HEK293T (cell line): Measurements from ENCODE around the gene RABL2A.
"Not testable (repeated sequence)": the region's sequence is repeated elsewhere in the genome, so short reads cannot be mapped to it uniquely, and the experiment has no call there.

Source experiments
- CTCF ChIA-PET: fragments of 350-600 bp; formaldehyde crosslinking; extraction: SDS; loops from one replicate; lab custom pipeline; 2021; ENCODE audit warnings: antibody characterized with exemption, inconsistent platforms; lab: Yijun Ruan, JAX
- POLR2A ChIA-PET: fragments of 350-600 bp; formaldehyde crosslinking; extraction: SDS; loops from one replicate; lab custom pipeline; 2020; ENCODE audit warnings: antibody characterized with exemption, inconsistent platforms; lab: Yijun Ruan, JAX
- DNase-seq: peaks from one replicate; pipeline ENCODE4 v3.0.0; 2012; ENCODE audit warnings: mixed read lengths; ENCODE audit errors: extremely low spot score
- FOXA1 ChIP-seq: fragments of 450-650 bp; IDR thresholded peaks from 2 replicates; pipeline ENCODE4 v1.6.1; 2016; ENCODE audit warnings: mild to moderate bottlenecking
- FOXM1 ChIP-seq: fragments of 450-650 bp; IDR thresholded peaks from 2 replicates; pipeline ENCODE4 v1.6.1; 2017; ENCODE audit warnings: mild to moderate bottlenecking, borderline replicate concordance
- HDGF ChIP-seq: fragments of 450-650 bp; IDR thresholded peaks from 2 replicates; pipeline ENCODE4 v1.6.1; 2017; ENCODE audit warnings: antibody characterized with exemption, borderline replicate concordance
- L3MBTL2 ChIP-seq: fragments of 450-650 bp; conservative IDR thresholded peaks from 2 replicates; pipeline ENCODE4 v1.6.1; 2016; ENCODE audit warnings: mild to moderate bottlenecking
- LEF1 ChIP-seq: fragments of 450-650 bp; IDR thresholded peaks from 2 replicates; pipeline ENCODE4 v1.6.1; 2017; ENCODE audit warnings: mild to moderate bottlenecking, borderline replicate concordance
- PKNOX1 ChIP-seq: fragments of 450-650 bp; IDR thresholded peaks from 2 replicates; pipeline ENCODE4 v1.6.1; 2016
- SP1 ChIP-seq: fragments of 450-650 bp; IDR thresholded peaks from 2 replicates; pipeline ENCODE4 v1.6.1; 2017
- TARDBP ChIP-seq: fragments of 450-650 bp; IDR thresholded peaks from 2 replicates; pipeline ENCODE4 v1.6.1; 2016
- ZNF384 ChIP-seq: fragments of 450-650 bp; IDR thresholded peaks from 2 replicates; pipeline ENCODE4 v1.6.1; 2016

Gene RABL2A

GRCh38 chr2:113652599-113652998, 25.5 kb downstream of the RABL2A start:
- POLR2A ChIA-PET, DNase-seq, CTCF ChIA-PET: not testable (repeated sequence)

- CTCF ChIA-PET: not testable (repeated sequence)
- POLR2A ChIA-PET: interaction anchor here (0.6 to 0.7 kb wide), 2 partner anchors 21 to 30 kb away, joined by 3 read pairs; no protein-coding TSS in a partner anchor
These were observed 29.1 kb downstream of the RABL2A start for GRCh38 chr2:113656031-113656624.

GRCh38 chr2:113657735-113658134, 30.7 kb downstream of the RABL2A start:
- POLR2A ChIA-PET, DNase-seq, CTCF ChIA-PET: not testable (repeated sequence)

More at GRCh38 chr2:113656031-113656624, 29.1 kb downstream of the RABL2A start:
- TF ChIP-seq PKNOX1 (peak; percentile 18; the same call in 1 of the 2 replicates), L3MBTL2 (peak; percentile 44; the same call in 1 of the 2 replicates)
- not testable (repeated sequence) for DNase-seq

GRCh38 chr2:113663285-113664060, 36.4 kb downstream of the RABL2A start:
- CTCF ChIA-PET, DNase-seq, POLR2A ChIA-PET: not testable (repeated sequence)

- POLR2A ChIA-PET, DNase-seq, CTCF ChIA-PET: not testable (repeated sequence)
These were observed 37.9 kb downstream of the RABL2A start for GRCh38 chr2:113664761-113665533.

GRCh38 chr2:113669013-113669412, 41.9 kb downstream of the RABL2A start:
- DNase-seq, POLR2A ChIA-PET, CTCF ChIA-PET: not testable (repeated sequence)

GRCh38 chr2:113672326-113672932, 45.4 kb downstream of the RABL2A start:
- TF ChIP-seq FOXM1 (no peak), LEF1 (no peak), SP1 (no peak), L3MBTL2 (no peak), TARDBP (no peak), PKNOX1 (no peak), HDGF (no peak), ZNF384 (no peak), FOXA1 (no peak)
- CTCF ChIA-PET: no interaction called here
- POLR2A ChIA-PET: no interaction called here
- no peak for DNase-seq

GRCh38 chr2:113675875-113676274, 48.8 kb downstream of the RABL2A start:
- no peak for TF ChIP-seq FOXA1
- no peak for DNase-seq
- POLR2A ChIA-PET: interaction anchor here (1.5 kb wide), 1 partner anchor 20 kb away, joined by 3 read pairs; no protein-coding TSS in a partner anchor
- CTCF ChIA-PET: no interaction called here

GRCh38 chr2:113676623-113677266, 49.7 kb downstream of the RABL2A start:
- DNase-seq: no peak
- ChIA-PET POLR2A (interaction anchor here (1.5 kb wide), 1 partner anchor 21 kb away, joined by 3 read pairs; no protein-coding TSS in a partner anchor), CTCF (interaction anchor here (0.6 kb wide), 2 partner anchors 12 to 19 kb away, joined by 3 to 4 read pairs; no protein-coding TSS in a partner anchor)
- no peak for TF ChIP-seq SP1
- TF ChIP-seq L3MBTL2: no peak
- no peak for TF ChIP-seq PKNOX1
- no peak for TF ChIP-seq HDGF
- TF ChIP-seq LEF1: no peak
